HG03103 (cell line): Measurements from ENCODE around the gene CBARP.

ENCODE experiments used
- ATAC-seq: cut with Tn5 transposase; IDR thresholded peaks from one replicate; pipeline ENCODE4 v1.9.1; 2021; ENCODE audit warnings: low read depth; ENCODE audit not compliant: unreplicated experiment

CBARP gene

GRCh38 chr19:1229924-1230782 is 7.7 kb downstream of the CBARP start:
- ATAC-seq = no peak

GRCh38 chr19:1229056-1229923 is 8.5 kb downstream of the CBARP start:
- no peak for ATAC-seq

GRCh38 chr19:1228161-1228957 is 9.4 kb downstream of the CBARP start:
- ATAC-seq = no peak

- ATAC-seq = no peak
These were observed 10.3 kb downstream of the CBARP start for GRCh38 chr19:1227304-1228054.

GRCh38 chr19:1226522-1227303 is 11.1 kb downstream of the CBARP start:
- no peak for ATAC-seq

GRCh38 chr19:1226227-1226518 is 11.6 kb downstream of the CBARP start:
- ATAC-seq = no peak

- ATAC-seq = no peak
These were observed 12.2 kb downstream of the CBARP start for GRCh38 chr19:1225440-1226226.

- no peak for ATAC-seq
These were observed 13.0 kb downstream of the CBARP start for GRCh38 chr19:1224847-1225246.

- no peak for ATAC-seq
These were observed 13.6 kb downstream of the CBARP start for GRCh38 chr19:1224047-1224825.

- no peak for ATAC-seq
These were observed 14.6 kb downstream of the CBARP start for GRCh38 chr19:1223018-1223855.

GRCh38 chr19:1222394-1222793 is 15.4 kb downstream of the CBARP start:
- no peak for ATAC-seq

GRCh38 chr19:1221904-1222255 is 15.9 kb downstream of the CBARP start:
- no peak for ATAC-seq

- no peak for ATAC-seq
These were observed 16.6 kb downstream of the CBARP start for GRCh38 chr19:1220976-1221903.

- no peak for ATAC-seq
These were observed 17.3 kb downstream of the CBARP start for GRCh38 chr19:1220477-1220930.

- no peak for ATAC-seq
These were observed 17.9 kb downstream of the CBARP start for GRCh38 chr19:1219786-1220476.
